SK-N-SH (cell line): ENCODE results near the gene SLC45A1. TPM values are rescaled to one million over a fixed set of nuclear protein-coding genes. Genes with fewer than 3 reads are reported as not detected.

Experiments used
- CTCF ChIA-PET: fragments of 300-600, 350-600 bp; formaldehyde crosslinking; extraction: SDS; loops from one replicate; lab custom pipeline; 2021; lab: Yijun Ruan, JAX
- POLR2A ChIA-PET: fragments of 350-600 bp; sonication (Branson Sonifier 250); formaldehyde crosslinking; extraction: SDS; loops from one replicate; lab custom pipeline; 2020; ENCODE audit warnings: antibody characterized with exemption, inconsistent platforms; lab: Yijun Ruan, JAX
- DNase-seq: peaks from one replicate; pipeline ENCODE4 v3.0.0; 2012
- H2AFZ ChIP-seq: fragments of 200-600 bp; sonication (generic); 2 replicates; pipeline ENCODE4 v1.8.1; 2016; ENCODE audit warnings: antibody characterized with exemption, mild to moderate bottlenecking, low read depth
- H3F3A ChIP-seq: fragments of 200-600 bp; sonication (generic); replicated peaks from 2 replicates; pipeline ENCODE3; 2016; ENCODE audit warnings: antibody characterized with exemption, mild to moderate bottlenecking; ENCODE audit not compliant: insufficient read depth
- H3K27ac ChIP-seq, 2 experiments: fragments of 200-500 bp in 1 of 2; fragments of 200-600 bp in 1 of 2; sonication (Bioruptor generic) in 1 of 2; sonication (generic), shearing (Covaris generic) in 1 of 2; 2 replicates each; pipeline versions ENCODE4 v1.5.1 to v1.6.1; 2014 to 2016; ENCODE audit warnings: low read depth in 2 of 2, inconsistent platforms in 1 of 2, low read length in 1 of 2, mild to moderate bottlenecking in 1 of 2, mixed read lengths in 1 of 2
- H3K27me3 ChIP-seq: fragments of 200-600 bp; sonication (generic), shearing (Covaris generic); 2 replicates; pipeline ENCODE4 v1.6.1; 2016; ENCODE audit warnings: mixed run types; ENCODE audit not compliant: insufficient read depth
- H3K36me3 ChIP-seq, 2 experiments: fragments of 200-500 bp in 1 of 2; fragments of 200-600 bp in 1 of 2; sonication (Bioruptor generic) in 1 of 2; sonication (generic) in 1 of 2; replicated peaks in 1 of 2; 2 replicates each; pipeline versions ENCODE3 to v1.5.1; 2014 to 2016; ENCODE audit warnings: low read length in 1 of 2, mild to moderate bottlenecking in 1 of 2; ENCODE audit not compliant: insufficient read depth in 2 of 2, control insufficient read depth in 1 of 2
- H3K4me1 ChIP-seq, 2 experiments: fragments of 200-500 bp in 1 of 2; fragments of 200-600 bp in 1 of 2; sonication (Bioruptor generic) in 1 of 2; sonication (generic), shearing (Covaris generic) in 1 of 2; 2 replicates each; pipeline versions ENCODE4 v1.5.1 to v1.6.1; 2014 to 2016; ENCODE audit warnings: low read depth in 1 of 2, low read length in 1 of 2, mixed run types in 1 of 2; ENCODE audit not compliant: insufficient read depth in 2 of 2, control insufficient read depth in 1 of 2
- H3K4me2 ChIP-seq: fragments of 200-600 bp; sonication (generic), shearing (Covaris generic); 2 replicates; pipeline ENCODE4 v1.6.1; 2017; ENCODE audit warnings: mixed run types
- H3K4me3 ChIP-seq, 2 experiments: fragments of 200-500 bp in 1 of 2; fragments of 200-600 bp in 1 of 2; sonication (Bioruptor generic) in 1 of 2; sonication (generic), shearing (Covaris generic) in 1 of 2; 2 replicates each; pipeline versions ENCODE4 v1.5.1 to v1.8.1; 2014 to 2016; ENCODE audit warnings: low read depth in 2 of 2, inconsistent platforms in 1 of 2, low read length in 1 of 2, mild to moderate bottlenecking in 1 of 2, mixed read lengths in 1 of 2, moderate library complexity in 1 of 2
- H3K79me2 ChIP-seq: fragments of 200-600 bp; sonication (generic); 2 replicates; pipeline ENCODE4 v1.8.1; 2017; ENCODE audit warnings: mild to moderate bottlenecking; ENCODE audit not compliant: insufficient read depth
- H3K9ac ChIP-seq: fragments of 200-600 bp; sonication (generic); 2 replicates; pipeline ENCODE4 v1.6.1; 2017; ENCODE audit warnings: mixed run types
- H3K9me2 ChIP-seq: fragments of 200-600 bp; sonication (generic); 2 replicates; pipeline ENCODE4 v1.6.1; 2017; ENCODE audit warnings: mixed run types
- H3K9me3 ChIP-seq: fragments of 200-600 bp; sonication (generic); 2 replicates; pipeline ENCODE4 v1.6.1; 2017; ENCODE audit warnings: mixed run types, mild to moderate bottlenecking, moderate library complexity
- H4K20me1 ChIP-seq: fragments of 200-600 bp; sonication (generic); 2 replicates; pipeline ENCODE4 v1.6.1; 2017; ENCODE audit warnings: mild to moderate bottlenecking, mixed run types; ENCODE audit not compliant: insufficient read depth
- CTCF ChIP-seq: fragments of 200-600 bp; sonication (generic); IDR thresholded peaks from 2 replicates; pipeline ENCODE4 v1.6.1; 2017; ENCODE audit warnings: antibody characterized with exemption, mild to moderate bottlenecking, moderate library complexity
- EP300 ChIP-seq, 2 experiments: IDR thresholded peaks; 2 replicates each; pipeline versions ENCODE4 v1.4.0 to v1.6.1; 2012; ENCODE audit warnings: borderline replicate concordance in 1 of 2, low read depth in 1 of 2, low read length in 1 of 2
- GATA2 ChIP-seq: sonication (generic); formaldehyde crosslinking; IDR thresholded peaks from 2 replicates; pipeline ENCODE4 v1.5.0; 2020; ENCODE audit warnings: mild to moderate bottlenecking, missing genetic modification reagents
- JUND ChIP-seq: IDR thresholded peaks from 2 replicates; pipeline ENCODE4 v1.4.0; 2012
- MEF2A ChIP-seq: IDR thresholded peaks from 2 replicates; pipeline ENCODE4 v1.4.0; 2012; ENCODE audit warnings: low read depth, borderline replicate concordance
- PBX3 ChIP-seq: IDR thresholded peaks from 2 replicates; pipeline ENCODE4; 2012
- RFX5 ChIP-seq: IDR thresholded peaks from 2 replicates; pipeline ENCODE4 v1.6.1; 2012; ENCODE audit warnings: mild to moderate bottlenecking, improper control_type of control experiment, low read length
- TCF12 ChIP-seq: IDR thresholded peaks from 2 replicates; pipeline ENCODE4 v1.4.0; 2012
- TEAD4 ChIP-seq: IDR thresholded peaks from 2 replicates; pipeline ENCODE4 v1.4.0; 2012; ENCODE audit warnings: mild to moderate bottlenecking, borderline replicate concordance; ENCODE audit not compliant: insufficient read depth
- polyA plus RNA-seq, 3 experiments: library from polyadenylated mRNA; depleted of rRNA; stranded (reverse); fragments of >200 nt; gene quantifications; 2 replicates each; pipeline ENCODE4 v1.2.3, GENCODE V29; 2012
- TF ChIP-seq, protein P1 (sequence below): IDR thresholded peaks from 2 replicates; pipeline ENCODE4 v1.4.0; 2012; ENCODE audit warnings: low read depth, borderline replicate concordance
- TF ChIP-seq, protein P2 (sequence below): IDR thresholded peaks from 2 replicates; pipeline ENCODE4 v1.4.0; 2012; ENCODE audit warnings: low read depth, borderline replicate concordance
- TF ChIP-seq, protein P3 (sequence below): IDR thresholded peaks from 2 replicates; pipeline ENCODE4 v1.6.1; 2012; ENCODE audit warnings: mild to moderate bottlenecking, low read depth, low read length, moderate library complexity

The SLC45A1 gene
- polyA plus RNA-seq, 1 of the 3 experiments (the other 2 are of a cell fraction), result 2.5 TPM

- H2AFZ ChIP-seq, result no peak overlapping the region
- TF ChIP-seq MEF2A, result no peak
- no peak for TF ChIP-seq PBX3
- TF ChIP-seq CTCF, result no peak
- no peak for TF ChIP-seq EP300 (IDR thresholded peaks at IDR 0.05; ENCODE audit: borderline replicate concordance in 1 of 2, low read depth in 1 of 2, low read length in 1 of 2)
- no peak for TF ChIP-seq GATA2 (CRISPR knock-in tag)
- no peak for TF ChIP-seq RFX5
- no peak for TF ChIP-seq TEAD4
- TF ChIP-seq, protein P1, sequence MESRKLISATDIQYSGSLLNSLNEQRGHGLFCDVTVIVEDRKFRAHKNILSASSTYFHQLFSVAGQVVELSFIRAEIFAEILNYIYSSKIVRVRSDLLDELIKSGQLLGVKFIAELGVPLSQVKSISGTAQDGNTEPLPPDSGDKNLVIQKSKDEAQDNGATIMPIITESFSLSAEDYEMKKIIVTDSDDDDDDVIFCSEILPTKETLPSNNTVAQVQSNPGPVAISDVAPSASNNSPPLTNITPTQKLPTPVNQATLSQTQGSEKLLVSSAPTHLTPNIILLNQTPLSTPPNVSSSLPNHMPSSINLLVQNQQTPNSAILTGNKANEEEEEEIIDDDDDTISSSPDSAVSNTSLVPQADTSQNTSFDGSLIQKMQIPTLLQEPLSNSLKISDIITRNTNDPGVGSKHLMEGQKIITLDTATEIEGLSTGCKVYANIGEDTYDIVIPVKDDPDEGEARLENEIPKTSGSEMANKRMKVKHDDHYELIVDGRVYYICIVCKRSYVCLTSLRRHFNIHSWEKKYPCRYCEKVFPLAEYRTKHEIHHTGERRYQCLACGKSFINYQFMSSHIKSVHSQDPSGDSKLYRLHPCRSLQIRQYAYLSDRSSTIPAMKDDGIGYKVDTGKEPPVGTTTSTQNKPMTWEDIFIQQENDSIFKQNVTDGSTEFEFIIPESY, result no peak
- TF ChIP-seq JUND, result no peak
- TF ChIP-seq, protein P2, sequence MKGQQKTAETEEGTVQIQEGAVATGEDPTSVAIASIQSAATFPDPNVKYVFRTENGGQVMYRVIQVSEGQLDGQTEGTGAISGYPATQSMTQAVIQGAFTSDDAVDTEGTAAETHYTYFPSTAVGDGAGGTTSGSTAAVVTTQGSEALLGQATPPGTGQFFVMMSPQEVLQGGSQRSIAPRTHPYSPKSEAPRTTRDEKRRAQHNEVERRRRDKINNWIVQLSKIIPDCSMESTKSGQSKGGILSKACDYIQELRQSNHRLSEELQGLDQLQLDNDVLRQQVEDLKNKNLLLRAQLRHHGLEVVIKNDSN, result no peak
- TF ChIP-seq, protein P3, sequence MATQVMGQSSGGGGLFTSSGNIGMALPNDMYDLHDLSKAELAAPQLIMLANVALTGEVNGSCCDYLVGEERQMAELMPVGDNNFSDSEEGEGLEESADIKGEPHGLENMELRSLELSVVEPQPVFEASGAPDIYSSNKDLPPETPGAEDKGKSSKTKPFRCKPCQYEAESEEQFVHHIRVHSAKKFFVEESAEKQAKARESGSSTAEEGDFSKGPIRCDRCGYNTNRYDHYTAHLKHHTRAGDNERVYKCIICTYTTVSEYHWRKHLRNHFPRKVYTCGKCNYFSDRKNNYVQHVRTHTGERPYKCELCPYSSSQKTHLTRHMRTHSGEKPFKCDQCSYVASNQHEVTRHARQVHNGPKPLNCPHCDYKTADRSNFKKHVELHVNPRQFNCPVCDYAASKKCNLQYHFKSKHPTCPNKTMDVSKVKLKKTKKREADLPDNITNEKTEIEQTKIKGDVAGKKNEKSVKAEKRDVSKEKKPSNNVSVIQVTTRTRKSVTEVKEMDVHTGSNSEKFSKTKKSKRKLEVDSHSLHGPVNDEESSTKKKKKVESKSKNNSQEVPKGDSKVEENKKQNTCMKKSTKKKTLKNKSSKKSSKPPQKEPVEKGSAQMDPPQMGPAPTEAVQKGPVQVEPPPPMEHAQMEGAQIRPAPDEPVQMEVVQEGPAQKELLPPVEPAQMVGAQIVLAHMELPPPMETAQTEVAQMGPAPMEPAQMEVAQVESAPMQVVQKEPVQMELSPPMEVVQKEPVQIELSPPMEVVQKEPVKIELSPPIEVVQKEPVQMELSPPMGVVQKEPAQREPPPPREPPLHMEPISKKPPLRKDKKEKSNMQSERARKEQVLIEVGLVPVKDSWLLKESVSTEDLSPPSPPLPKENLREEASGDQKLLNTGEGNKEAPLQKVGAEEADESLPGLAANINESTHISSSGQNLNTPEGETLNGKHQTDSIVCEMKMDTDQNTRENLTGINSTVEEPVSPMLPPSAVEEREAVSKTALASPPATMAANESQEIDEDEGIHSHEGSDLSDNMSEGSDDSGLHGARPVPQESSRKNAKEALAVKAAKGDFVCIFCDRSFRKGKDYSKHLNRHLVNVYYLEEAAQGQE, result no peak
- no peak for TF ChIP-seq TCF12
- H4K20me1 ChIP-seq, result peaks cover 34% of the 10 kb centered on the region
- peaks cover 3 to 35% of the 10 kb centered on the region in 2 experiments for H3K36me3 ChIP-seq
- H3K9ac ChIP-seq, result no peak overlapping the region
- ChIA-PET POLR2A (no interaction called here), CTCF (interaction anchor here (1.1 to 1.4 kb wide), 4 partner anchors 9 to 371 kb away, joined by 3 to 4 read pairs (median 4); no protein-coding TSS in a partner anchor)
- peaks cover 13% of the 10 kb centered on the region for H3F3A ChIP-seq
- no peaks in the 10 kb centered on the region for H3K9me2 ChIP-seq
- no peak overlapping the region for H3K27ac ChIP-seq
- H3K27me3 ChIP-seq, result no peaks in the 10 kb centered on the region
- DNase-seq, result no peak
- no peak overlapping the region for H3K4me3 ChIP-seq
- peaks cover 86% of the 10 kb centered on the region for H3K79me2 ChIP-seq
- H3K4me2 ChIP-seq, result no peak overlapping the region
- H3K9me3 ChIP-seq, result no peaks in the 10 kb centered on the region
- H3K4me1 ChIP-seq, result peaks cover 14 to 17% of the 10 kb centered on the region in 2 experiments; a peak in 2 of 4 replicates
Observed at GRCh38 chr1:8386247-8386646, 68.3 kb downstream of the SLC45A1 start.
